KMS-11 (cell line): ENCODE measurements around the gene UBFD1.

Experiments used
- H2AFZ ChIP-seq: fragments of 200-600 bp; sonication (generic); 2 replicates; pipeline ENCODE4 v1.6.1; 2016; ENCODE audit warnings: antibody characterized with exemption, mixed run types, low read depth
- H3K27ac ChIP-seq: fragments of 200-600 bp; sonication (generic); 2 replicates; pipeline ENCODE4 v1.6.1; 2016; ENCODE audit warnings: mild to moderate bottlenecking, mixed run types
- H3K27me3 ChIP-seq: fragments of 200-600 bp; sonication (generic); 2 replicates; pipeline ENCODE4 v1.6.1; 2017; ENCODE audit warnings: mild to moderate bottlenecking, low read depth, mixed run types, moderate library complexity; ENCODE audit not compliant: insufficient read depth
- H3K36me3 ChIP-seq: fragments of 200-600 bp; sonication (generic); 2 replicates; pipeline ENCODE4 v1.6.1; 2017; ENCODE audit warnings: mild to moderate bottlenecking, mixed run types; ENCODE audit not compliant: insufficient read depth
- H3K4me1 ChIP-seq: fragments of 200-600 bp; sonication (generic); 2 replicates; pipeline ENCODE4 v1.6.1; 2016; ENCODE audit warnings: mild to moderate bottlenecking, low read depth, mixed run types; ENCODE audit not compliant: poor library complexity, severe bottlenecking
- H3K4me2 ChIP-seq: fragments of 200-600 bp; sonication (generic); 2 replicates; pipeline ENCODE4 v1.7.0; 2016; ENCODE audit warnings: mild to moderate bottlenecking, mixed run types
- H3K4me3 ChIP-seq: fragments of 200-600 bp; sonication (generic); IDR thresholded peaks from 2 replicates; pipeline ENCODE4 v1.6.1; 2017; ENCODE audit warnings: low read depth, low read length, mixed read lengths; ENCODE audit not compliant: insufficient read depth
- H3K79me2 ChIP-seq: fragments of 200-600 bp; sonication (generic); 2 replicates; pipeline ENCODE4 v1.6.1; 2016; ENCODE audit warnings: low read depth, mixed run types; ENCODE audit not compliant: insufficient read depth
- H3K9ac ChIP-seq: fragments of 200-600 bp; sonication (generic); 2 replicates; pipeline ENCODE4 v1.6.1; 2016; ENCODE audit warnings: mild to moderate bottlenecking, mixed run types
- H4K20me1 ChIP-seq: fragments of 200-600 bp; sonication (generic); 2 replicates; pipeline ENCODE4 v1.6.1; 2016; ENCODE audit warnings: mild to moderate bottlenecking, mixed run types; ENCODE audit not compliant: insufficient read depth
- TF ChIP-seq, protein P1 (sequence below): fragments of 200-600 bp; sonication (generic); conservative IDR thresholded peaks from 2 replicates; pipeline ENCODE4 v1.6.1; 2017; ENCODE audit warnings: low read depth, mild to moderate bottlenecking, antibody characterized with exemption, low read length, moderate library complexity, mixed read lengths

The UBFD1 gene

DNA sequence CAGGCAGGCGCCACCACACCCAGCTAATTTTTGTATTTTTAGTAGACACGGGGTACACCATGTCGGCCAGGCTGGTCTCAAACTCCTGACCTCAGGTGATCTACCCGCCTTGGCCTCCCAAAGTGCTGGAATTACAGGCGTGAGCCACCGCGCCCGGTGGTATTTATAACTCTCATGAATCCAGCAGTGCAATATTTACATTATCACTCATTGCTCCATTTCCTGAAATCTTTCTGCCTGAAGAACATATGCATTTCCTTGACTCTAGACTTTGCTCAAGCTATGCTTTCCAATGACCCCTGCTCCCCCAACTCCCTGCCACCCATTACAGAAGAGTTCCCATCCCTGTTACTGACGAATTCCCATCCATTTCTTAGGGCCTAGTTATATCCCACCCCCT is 58.3 kb downstream of the UBFD1 start:
- Histone ChIP-seq H2AFZ (no peak overlapping the region), H3K27ac (no peak overlapping the region), H3K79me2 (no peaks in the 10 kb centered on the region), H4K20me1 (no peaks in the 10 kb centered on the region), H3K4me2 (no peak overlapping the region), H3K4me3 (no peak overlapping the region), H3K27me3 (no peaks in the 10 kb centered on the region), H3K9ac (no peak overlapping the region), H3K4me1 (no peaks in the 10 kb centered on the region), H3K36me3 (peaks cover 4% of the 10 kb centered on the region; the same call in 1 of the 2 replicates)
- TF ChIP-seq, protein P1, sequence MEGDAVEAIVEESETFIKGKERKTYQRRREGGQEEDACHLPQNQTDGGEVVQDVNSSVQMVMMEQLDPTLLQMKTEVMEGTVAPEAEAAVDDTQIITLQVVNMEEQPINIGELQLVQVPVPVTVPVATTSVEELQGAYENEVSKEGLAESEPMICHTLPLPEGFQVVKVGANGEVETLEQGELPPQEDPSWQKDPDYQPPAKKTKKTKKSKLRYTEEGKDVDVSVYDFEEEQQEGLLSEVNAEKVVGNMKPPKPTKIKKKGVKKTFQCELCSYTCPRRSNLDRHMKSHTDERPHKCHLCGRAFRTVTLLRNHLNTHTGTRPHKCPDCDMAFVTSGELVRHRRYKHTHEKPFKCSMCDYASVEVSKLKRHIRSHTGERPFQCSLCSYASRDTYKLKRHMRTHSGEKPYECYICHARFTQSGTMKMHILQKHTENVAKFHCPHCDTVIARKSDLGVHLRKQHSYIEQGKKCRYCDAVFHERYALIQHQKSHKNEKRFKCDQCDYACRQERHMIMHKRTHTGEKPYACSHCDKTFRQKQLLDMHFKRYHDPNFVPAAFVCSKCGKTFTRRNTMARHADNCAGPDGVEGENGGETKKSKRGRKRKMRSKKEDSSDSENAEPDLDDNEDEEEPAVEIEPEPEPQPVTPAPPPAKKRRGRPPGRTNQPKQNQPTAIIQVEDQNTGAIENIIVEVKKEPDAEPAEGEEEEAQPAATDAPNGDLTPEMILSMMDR: no peak
